Liver (tissue), 9 donors: ENCODE measurements around the gene TLE4. TPM values are rescaled to one million over a fixed set of nuclear protein-coding genes. Genes with fewer than 3 reads are reported as not detected.

Experiments
- DNase-seq: peaks from one replicate; pipeline ENCODE4 v3.0.0-alpha.2; 2017; ENCODE audit warnings: low spot score
- H3K27ac ChIP-seq, 2 donors: one replicate each; pipeline ENCODE4 v1.7.0; 2013; ENCODE audit warnings: inconsistent platforms in 2 of 2, low read length in 2 of 2, control low read depth in 1 of 2, low read depth in 1 of 2, mild to moderate bottlenecking in 1 of 2
- H3K27me3 ChIP-seq, 4 donors: one replicate each; pipeline versions ENCODE4 v1.6.1 to v1.7.0; 2013; ENCODE audit warnings: low read length in 3 of 4, inconsistent platforms in 1 of 4, mild to moderate bottlenecking in 1 of 4, moderate library complexity in 1 of 4; ENCODE audit not compliant: control insufficient read depth in 4 of 4, insufficient read depth in 4 of 4
- H3K36me3 ChIP-seq, 4 donors: one replicate each; pipeline versions ENCODE4 v1.6.1 to v1.7.0; 2013; ENCODE audit warnings: low read length in 3 of 4, mild to moderate bottlenecking in 3 of 4, low read depth in 1 of 4, moderate library complexity in 1 of 4; ENCODE audit not compliant: control insufficient read depth in 4 of 4, insufficient read depth in 3 of 4
- H3K4me1 ChIP-seq, 4 donors: one replicate each; pipeline versions ENCODE4 v1.6.1 to v1.7.0; 2013; ENCODE audit warnings: low read length in 3 of 4, mild to moderate bottlenecking in 3 of 4, moderate library complexity in 1 of 4; ENCODE audit not compliant: control insufficient read depth in 4 of 4, insufficient read depth in 4 of 4
- H3K4me3 ChIP-seq, 3 donors: one replicate each; pipeline versions ENCODE4 v1.6.1 to v1.7.0; 2013; ENCODE audit warnings: low read length in 3 of 3, control low read depth in 1 of 3, low read depth in 1 of 3, mild to moderate bottlenecking in 1 of 3
- H3K9ac ChIP-seq, 2 donors: one replicate each; pipeline ENCODE4 v1.7.0; 2013; ENCODE audit warnings: low read length in 2 of 2, mild to moderate bottlenecking in 2 of 2, moderate library complexity in 2 of 2, control low read depth in 1 of 2, low read depth in 1 of 2
- H3K9me3 ChIP-seq, 4 donors: one replicate each; pipeline versions ENCODE4 v1.6.1 to v1.7.0; 2013; ENCODE audit warnings: low read length in 3 of 4; ENCODE audit not compliant: control insufficient read depth in 4 of 4
- ATF3 ChIP-seq: IDR thresholded peaks from 2 replicates; pipeline ENCODE4 v1.6.1; 2016; ENCODE audit warnings: antibody characterized with exemption
- CTCF ChIP-seq: fragments of 150-350 bp; IDR thresholded peaks from 2 replicates; pipeline ENCODE4 v1.5.1; 2017; ENCODE audit warnings: improper control_type of control experiment, low read depth, low read length; ENCODE audit not compliant: missing input control
- EGR1 ChIP-seq, 2 donors: IDR thresholded peaks; 2 replicates each; pipeline ENCODE4 v1.6.1; 2016 to 2018; ENCODE audit warnings: antibody characterized with exemption in 2 of 2, low read depth in 2 of 2
- FOXA1 ChIP-seq: IDR thresholded peaks from 2 replicates; pipeline ENCODE4 v1.6.1; 2016; ENCODE audit warnings: antibody characterized with exemption
- FOXA2 ChIP-seq: IDR thresholded peaks from 2 replicates; pipeline ENCODE4 v1.6.1; 2016; ENCODE audit warnings: antibody characterized with exemption
- GABPA ChIP-seq, 2 donors: IDR thresholded peaks in 1 of 2; conservative IDR thresholded peaks in 1 of 2; 2 replicates each; pipeline ENCODE4 v1.6.1; 2016; ENCODE audit warnings: antibody characterized with exemption in 2 of 2, mild to moderate bottlenecking in 1 of 2, moderate library complexity in 1 of 2
- HNF4A ChIP-seq, 2 donors: conservative IDR thresholded peaks; 2 replicates each; pipeline ENCODE4 v1.6.1; 2016; ENCODE audit warnings: antibody characterized with exemption in 2 of 2, mild to moderate bottlenecking in 2 of 2
- HNF4G ChIP-seq: IDR thresholded peaks from 2 replicates; pipeline ENCODE4 v1.6.1; 2016; ENCODE audit warnings: antibody characterized with exemption
- JUND ChIP-seq, 2 donors: IDR thresholded peaks; 2 replicates each; pipeline ENCODE4 v1.6.1; 2016; ENCODE audit warnings: antibody characterized with exemption in 2 of 2
- MAX ChIP-seq: IDR thresholded peaks from 2 replicates; pipeline ENCODE4 v1.6.1; 2016; ENCODE audit warnings: antibody characterized with exemption
- NR2F2 ChIP-seq: IDR thresholded peaks from 2 replicates; pipeline ENCODE4 v1.6.1; 2016; ENCODE audit warnings: antibody characterized with exemption
- RAD21 ChIP-seq, 2 donors: IDR thresholded peaks; 2 replicates each; pipeline ENCODE4 v1.6.1; 2016; ENCODE audit warnings: antibody characterized with exemption in 2 of 2, mild to moderate bottlenecking in 2 of 2
- REST ChIP-seq: IDR thresholded peaks from 2 replicates; pipeline ENCODE4 v1.6.1; 2016; ENCODE audit warnings: antibody characterized with exemption, mild to moderate bottlenecking
- RXRA ChIP-seq, 2 donors: IDR thresholded peaks; 2 replicates each; pipeline ENCODE4 v1.6.1; 2017 to 2018; ENCODE audit warnings: antibody characterized with exemption in 2 of 2, mild to moderate bottlenecking in 1 of 2
- SP1 ChIP-seq: IDR thresholded peaks from 2 replicates; pipeline ENCODE4 v1.6.1; 2018; ENCODE audit warnings: antibody characterized with exemption, mild to moderate bottlenecking
- TAF1 ChIP-seq: conservative IDR thresholded peaks from 2 replicates; pipeline ENCODE4 v1.6.1; 2016; ENCODE audit warnings: antibody characterized with exemption, mild to moderate bottlenecking
- YY1 ChIP-seq: IDR thresholded peaks from 2 replicates; pipeline ENCODE4 v1.6.1; 2016; ENCODE audit warnings: antibody characterized with exemption, mild to moderate bottlenecking
- ZBTB33 ChIP-seq: IDR thresholded peaks from 2 replicates; pipeline ENCODE4 v1.6.1; 2016; ENCODE audit warnings: antibody characterized with exemption
- WGBS: extraction: QIAGEN DNeasy Blood & Tissue Kit; methylation state at CpG from one replicate; pipeline ENCODE4 v1.1.7; 2013; 5-methylcytosine and 5-hydroxymethylcytosine counted together
- polyA plus RNA-seq, 2 donors: library from polyadenylated mRNA; stranded (reverse) in 1 of 2; unstranded in 1 of 2; fragments of 200-250 nt in 1 of 2; fragments of >200 nt in 1 of 2; fragmentation: Nextera tagmentation in 1 of 2; extraction: Ambion mirVana in 1 of 2; gene quantifications; one replicate each; pipeline versions ENCODE4 v1.2.1 to v1.2.3, GENCODE V29; 2013 to 2015
- total RNA-seq, 2 donors: library from RNA; depleted of rRNA; stranded (reverse); fragments of >200 nt; gene quantifications; one replicate each; pipeline ENCODE4 v1.2.3, GENCODE V29; 2014
- donor health status: healthy.
- donor health status: healthy.
- donor health status: healthy.
- donor health status: healthy.
- donor health status: healthy.

The TLE4 gene
- total and polyA plus RNA-seq, 4 donors: 2.5 to 6.6 (median 4.7) TPM

GRCh38 chr9:79664375-79664831, 92.6 kb downstream of the TLE4 start:
- Histone ChIP-seq H3K9ac (no peak overlapping the region), H3K36me3 (no peaks in the 10 kb centered on the region), H3K4me3 (no peak overlapping the region), H3K9me3 (no peaks in the 10 kb centered on the region), H3K4me1 (peaks cover 1 to 16% (median 6%) of the 10 kb centered on the region in 4 donors), H3K27me3 (no peaks in the 10 kb centered on the region), H3K27ac (no peak overlapping the region)
- DNase-seq: no peak
- no peak for TF ChIP-seq RXRA (IDR thresholded peaks at IDR 0.05)
- TF ChIP-seq ATF3: no peak
- TF ChIP-seq REST: no peak
- no peak for TF ChIP-seq YY1
- no peak for TF ChIP-seq EGR1 (IDR thresholded peaks at IDR 0.05; ENCODE audit: low read depth in 2 of 2)
- no peak for TF ChIP-seq ZBTB33
- no peak for TF ChIP-seq MAX
- TF ChIP-seq CTCF: no peak
- no peak for TF ChIP-seq FOXA1
- TF ChIP-seq JUND (IDR thresholded peaks at IDR 0.05): no peak
- no peak for TF ChIP-seq HNF4A (conservative IDR thresholded peaks at IDR 0.05)
- no peak for TF ChIP-seq TAF1
- no peak for TF ChIP-seq HNF4G
- no peak for TF ChIP-seq FOXA2
- TF ChIP-seq GABPA (IDR thresholded peaks at IDR 0.05 in 1 of 2, conservative IDR thresholded peaks at IDR 0.05 in 1 of 2): no peak
- TF ChIP-seq SP1: no peak
- TF ChIP-seq NR2F2: no peak
- no peak for TF ChIP-seq RAD21 (IDR thresholded peaks at IDR 0.05)
- WGBS: 80% methylated on average over 5 of the region's 5 CpGs
